ENCODE measurements around the gene IL1F10.

The IL1F10 gene

GRCh38 chr2:113067681-113068080 lies at the start of gene IL1F10:
Gene IL1F10, plus strand, starts transcription at chr2:113067970. Its CDS starts 4,769 bp downstream, at chr2:113072739.
- TF ChIP-seq, protein P1, sequence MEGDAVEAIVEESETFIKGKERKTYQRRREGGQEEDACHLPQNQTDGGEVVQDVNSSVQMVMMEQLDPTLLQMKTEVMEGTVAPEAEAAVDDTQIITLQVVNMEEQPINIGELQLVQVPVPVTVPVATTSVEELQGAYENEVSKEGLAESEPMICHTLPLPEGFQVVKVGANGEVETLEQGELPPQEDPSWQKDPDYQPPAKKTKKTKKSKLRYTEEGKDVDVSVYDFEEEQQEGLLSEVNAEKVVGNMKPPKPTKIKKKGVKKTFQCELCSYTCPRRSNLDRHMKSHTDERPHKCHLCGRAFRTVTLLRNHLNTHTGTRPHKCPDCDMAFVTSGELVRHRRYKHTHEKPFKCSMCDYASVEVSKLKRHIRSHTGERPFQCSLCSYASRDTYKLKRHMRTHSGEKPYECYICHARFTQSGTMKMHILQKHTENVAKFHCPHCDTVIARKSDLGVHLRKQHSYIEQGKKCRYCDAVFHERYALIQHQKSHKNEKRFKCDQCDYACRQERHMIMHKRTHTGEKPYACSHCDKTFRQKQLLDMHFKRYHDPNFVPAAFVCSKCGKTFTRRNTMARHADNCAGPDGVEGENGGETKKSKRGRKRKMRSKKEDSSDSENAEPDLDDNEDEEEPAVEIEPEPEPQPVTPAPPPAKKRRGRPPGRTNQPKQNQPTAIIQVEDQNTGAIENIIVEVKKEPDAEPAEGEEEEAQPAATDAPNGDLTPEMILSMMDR (IDR thresholded peaks at IDR 0.05; ENCODE audit: low read length, missing control alignments), result no peak
- no peak for DNase-seq (ENCODE audit: low read depth)
- no peak within 1 kb of the TSS for H3K4me3 ChIP-seq (replicated peaks; ENCODE audit: low read depth, low read length)

DNA sequence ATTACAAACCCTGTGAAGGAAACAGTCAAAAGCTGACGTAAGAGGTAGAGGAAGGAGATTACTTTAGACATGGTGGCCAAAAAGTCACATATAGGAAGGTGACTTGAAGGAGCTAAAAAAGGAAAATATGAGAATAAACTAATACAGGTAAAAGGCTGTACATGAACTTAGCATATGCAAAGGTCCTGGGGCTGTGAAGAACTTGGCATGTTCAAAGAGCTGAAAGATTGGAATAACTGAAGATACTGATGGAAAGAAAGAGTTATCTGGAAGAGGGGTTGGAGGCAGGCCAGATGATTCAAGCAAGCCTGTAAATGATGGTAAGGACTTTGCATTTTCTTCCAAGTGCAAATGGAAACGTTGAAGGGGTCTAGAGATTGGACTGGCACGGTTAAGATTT lies 49.3 kb upstream of the IL1F10 start:
- no peak overlapping the region for H3K4me3 ChIP-seq (replicated peaks; ENCODE audit: low read depth, low read length)
- no peak for DNase-seq (ENCODE audit: low read depth)
- TF ChIP-seq, protein P1 (IDR thresholded peaks at IDR 0.05; ENCODE audit: low read length, missing control alignments), result no peak

DNA sequence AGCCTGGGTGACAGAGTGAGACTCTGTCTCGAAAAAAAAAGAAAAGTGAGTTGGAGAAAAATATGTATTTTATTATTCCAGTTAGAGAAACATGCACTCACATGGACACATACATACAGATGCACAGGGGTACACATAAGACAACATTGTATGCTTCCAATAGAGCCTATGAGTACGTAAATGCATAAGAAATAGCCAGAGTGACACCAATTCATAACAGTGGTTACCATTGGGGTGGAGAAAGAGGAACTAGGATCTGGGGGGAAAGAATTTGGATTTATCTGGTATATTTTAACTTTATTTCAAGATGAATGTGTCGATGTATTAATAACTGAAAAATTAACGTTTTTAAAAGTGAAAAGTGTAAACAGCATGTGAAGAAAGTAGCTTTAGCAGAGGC lies 46.5 kb upstream of the IL1F10 start:
- DNase-seq (ENCODE audit: low read depth), result no peak
- H3K4me3 ChIP-seq (replicated peaks; ENCODE audit: low read depth, low read length), result no peak overlapping the region
- TF ChIP-seq, protein P1 (IDR thresholded peaks at IDR 0.05; ENCODE audit: low read length, missing control alignments), result no peak

GRCh38 chr2:113024764-113025163 lies 43.0 kb upstream of the IL1F10 start:
- no peak overlapping the region for H3K4me3 ChIP-seq (replicated peaks; ENCODE audit: low read depth, low read length)
- no peak for DNase-seq (ENCODE audit: low read depth)
- TF ChIP-seq, protein P1 (IDR thresholded peaks at IDR 0.05; ENCODE audit: low read length, missing control alignments), result no peak

- TF ChIP-seq, protein P1 (IDR thresholded peaks at IDR 0.05; ENCODE audit: low read length, missing control alignments), result no peak
- DNase-seq (ENCODE audit: low read depth), result no peak
- H3K4me3 ChIP-seq (replicated peaks; ENCODE audit: low read depth, low read length), result no peak overlapping the region
Observed at GRCh38 chr2:113025737-113026136, 42.0 kb upstream of the IL1F10 start.

DNA sequence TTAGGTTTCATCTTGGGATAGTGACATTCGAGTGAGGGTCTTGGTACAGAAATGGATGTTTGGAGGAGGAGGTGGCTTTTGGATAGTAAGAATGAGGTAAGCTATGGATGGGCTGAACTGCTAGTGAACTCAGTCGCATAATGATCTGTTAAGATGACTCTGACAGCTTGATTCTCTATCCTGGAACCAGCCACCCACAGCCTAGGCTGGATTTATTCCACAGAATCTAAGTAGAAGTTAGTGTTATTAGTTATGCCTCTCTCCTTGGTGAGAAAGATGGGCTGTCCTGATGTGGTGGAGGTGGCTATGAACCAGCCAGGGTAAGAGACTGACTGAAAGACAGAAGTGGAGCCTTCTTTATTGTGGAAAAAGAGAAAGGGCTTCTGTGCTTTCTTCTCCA lies 40.1 kb upstream of the IL1F10 start:
- DNase-seq (ENCODE audit: low read depth), result no peak
- TF ChIP-seq, protein P1 (IDR thresholded peaks at IDR 0.05; ENCODE audit: low read length, missing control alignments), result no peak
- no peak overlapping the region for H3K4me3 ChIP-seq (replicated peaks; ENCODE audit: low read depth, low read length)

DNA sequence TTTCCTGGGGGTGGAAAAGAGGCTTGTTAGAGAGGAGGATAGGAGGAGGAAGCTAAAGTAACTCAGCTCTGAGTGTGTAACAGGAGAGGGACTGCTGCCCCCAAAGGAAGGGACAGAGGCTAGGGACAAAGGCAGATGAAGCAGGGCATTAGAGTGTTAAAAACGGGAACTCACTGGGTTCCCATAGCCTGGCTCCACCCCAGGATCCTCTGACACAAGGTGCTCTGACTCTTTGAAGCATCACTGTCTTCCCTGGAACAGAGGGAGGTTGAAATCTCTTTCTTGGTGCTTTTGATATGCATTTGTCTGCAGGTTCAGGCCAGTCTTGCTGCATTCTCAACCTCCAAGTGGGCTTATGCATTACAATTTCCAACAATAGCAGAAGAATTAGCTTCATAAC lies 39.7 kb upstream of the IL1F10 start:
- TF ChIP-seq, protein P1 (IDR thresholded peaks at IDR 0.05; ENCODE audit: low read length, missing control alignments), result no peak
- no peak for DNase-seq (ENCODE audit: low read depth)
- no peak overlapping the region for H3K4me3 ChIP-seq (replicated peaks; ENCODE audit: low read depth, low read length)

Measured in fibroblast of pulmonary artery (primary cell).